Stimulated activated CD4-positive, alpha-beta T cell treated with anti-CD3 and anti-CD28 coated beads, Interleukin-15, amount 100 ng/mL, for 48 hours (primary cell): ENCODE measurements around the gene NFIB.

Experiments used
- DNase-seq, 2 donors: peaks; one replicate each; pipeline ENCODE4 v3.0.0-alpha.2; 2020; ENCODE audit warnings: low read depth in 2 of 2

The NFIB gene

GRCh38 chr9:14318934-14319580 lies 5.1 kb upstream of the NFIB start:
- no peak for DNase-seq

GRCh38 chr9:14318361-14318760 lies 4.4 kb upstream of the NFIB start:
- no peak for DNase-seq

- DNase-seq = no peak
These were observed 3.9 kb upstream of the NFIB start for GRCh38 chr9:14317667-14318320.

GRCh38 chr9:14316602-14317300 lies 2.8 kb upstream of the NFIB start:
- no peak for DNase-seq

- DNase-seq = no peak
These were observed 2.1 kb upstream of the NFIB start for GRCh38 chr9:14315875-14316601.

- no peak for DNase-seq
These were observed 1.3 kb upstream of the NFIB start for GRCh38 chr9:14314929-14315874.

GRCh38 chr9:14314424-14314928 lies 535 bp upstream of the NFIB start:
- DNase-seq = no peak

- DNase-seq = no peak
These were observed 482 bp downstream of the NFIB start for GRCh38 chr9:14313378-14313940.

DNA sequence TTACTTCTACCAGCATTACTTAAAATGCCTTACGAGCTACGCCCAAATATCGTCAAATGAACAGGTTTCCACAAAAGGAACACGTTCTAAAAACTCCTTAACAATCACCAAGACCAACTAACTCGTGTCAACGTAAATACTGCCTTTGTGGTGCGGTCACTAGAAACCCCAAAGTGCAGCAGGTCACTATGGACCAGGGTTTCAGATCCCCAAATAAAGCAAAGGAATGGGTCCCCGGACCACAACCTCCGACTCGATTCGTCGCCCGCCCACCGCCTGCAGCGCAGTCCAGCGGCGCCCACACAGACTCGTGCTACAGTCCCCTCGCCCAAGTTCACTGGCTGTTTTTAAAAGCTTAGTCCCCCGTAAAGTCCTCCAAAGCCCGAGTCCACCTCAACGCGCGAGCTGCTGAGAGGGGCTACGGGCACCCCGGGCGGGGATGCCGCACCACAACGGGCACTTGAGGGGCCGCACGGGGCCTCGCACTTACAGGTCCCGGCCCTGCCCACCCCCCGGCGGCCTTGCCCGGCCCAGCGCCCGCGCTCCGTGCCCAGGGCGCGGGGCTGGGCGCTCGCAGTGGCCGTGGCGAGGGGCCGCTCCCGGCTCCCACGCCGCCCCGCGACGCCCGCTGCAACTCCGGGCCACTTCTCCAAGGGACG lies 1.1 kb downstream of the NFIB start:
- DNase-seq = no peak

GRCh38 chr9:14311956-14312685 lies 1.8 kb downstream of the NFIB start:
- DNase-seq = no peak

DNA sequence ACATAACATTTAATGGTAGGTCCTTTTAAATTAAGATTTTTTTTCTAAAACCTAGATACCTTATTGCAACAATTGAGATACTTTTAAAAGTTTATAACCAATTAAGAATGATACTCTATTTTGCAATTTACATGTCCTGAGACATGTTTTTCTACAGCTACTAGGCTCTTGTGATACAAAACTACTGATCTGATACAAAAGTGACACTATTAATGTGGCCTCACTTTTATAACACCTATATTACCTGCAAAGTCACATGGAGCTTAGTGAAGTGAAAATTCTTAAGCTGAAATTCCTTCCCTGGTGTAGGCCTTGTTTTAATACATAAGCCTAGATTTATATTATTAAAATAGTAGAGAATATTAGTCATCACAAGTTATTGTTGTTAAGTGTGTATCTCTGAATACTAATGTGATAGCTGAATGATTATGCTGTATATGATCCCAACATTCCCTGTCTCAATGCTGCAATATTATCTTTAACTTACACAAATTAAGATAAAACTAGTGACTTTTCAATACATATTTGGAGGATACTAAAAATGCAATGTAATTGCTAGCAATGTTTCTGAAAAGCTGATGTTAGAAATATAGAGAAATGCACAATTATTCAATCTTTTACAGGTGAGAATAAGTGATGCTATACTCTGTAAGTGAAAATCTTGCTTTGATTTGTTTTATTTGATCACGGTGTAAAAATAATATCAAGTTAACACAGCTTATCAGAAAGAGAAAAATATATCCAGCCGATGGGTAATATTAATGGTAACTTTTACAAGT lies 2.6 kb downstream of the NFIB start:
- DNase-seq = no peak

DNA sequence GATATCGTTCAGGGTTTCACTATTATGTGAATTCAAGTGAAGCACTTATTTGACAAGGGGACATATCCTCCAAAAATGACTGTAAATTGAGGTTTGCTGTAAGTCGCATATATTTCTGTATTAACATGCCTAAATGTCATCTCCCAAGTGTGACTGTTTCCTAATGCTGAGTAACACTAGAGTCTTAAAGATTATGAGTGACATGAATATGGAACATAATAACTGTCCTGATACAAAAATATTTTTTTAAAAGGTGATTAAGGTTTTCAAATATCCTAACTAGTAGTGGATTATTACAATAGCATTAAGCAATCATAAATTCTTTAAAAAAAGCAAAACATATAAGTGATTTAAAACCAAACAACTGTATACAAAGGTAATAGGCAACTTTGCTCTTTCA lies 3.6 kb downstream of the NFIB start:
- no peak for DNase-seq

DNA sequence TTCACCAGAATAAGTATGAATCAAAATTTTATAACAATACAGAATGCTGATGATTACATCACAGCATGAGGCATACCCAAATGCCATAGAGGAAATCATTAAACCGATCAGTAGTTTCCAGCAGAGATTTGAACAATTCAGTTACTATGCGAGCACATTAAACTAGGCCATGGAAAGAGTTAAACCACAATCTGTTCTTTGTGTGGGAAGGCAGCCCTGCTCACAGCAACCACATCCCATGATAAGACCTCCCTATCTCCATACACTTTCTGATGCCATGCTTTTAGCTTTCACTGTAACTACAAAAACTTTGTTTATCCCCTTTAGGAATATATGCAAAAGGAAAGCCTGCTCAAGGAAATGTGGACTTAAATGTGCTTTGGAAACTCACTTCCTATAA lies 4.5 kb downstream of the NFIB start:
- DNase-seq = no peak

DNA sequence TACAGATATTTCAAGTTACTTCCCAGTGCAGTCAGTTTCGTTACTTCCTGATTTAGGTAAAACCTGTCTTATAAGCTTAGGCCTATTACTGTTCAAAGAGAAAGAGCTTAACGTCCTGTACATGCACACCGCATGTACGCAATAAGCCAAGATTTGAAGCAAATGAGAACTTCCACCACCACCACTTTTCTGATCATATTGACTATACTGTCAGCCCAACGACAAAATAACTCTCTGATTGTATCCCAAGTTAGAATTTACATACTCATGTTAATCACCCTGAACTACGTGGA lies 5.1 kb downstream of the NFIB start:
- no peak for DNase-seq

GRCh38 chr9:14307989-14308852 lies 5.7 kb downstream of the NFIB start:
- DNase-seq = no peak

DNA sequence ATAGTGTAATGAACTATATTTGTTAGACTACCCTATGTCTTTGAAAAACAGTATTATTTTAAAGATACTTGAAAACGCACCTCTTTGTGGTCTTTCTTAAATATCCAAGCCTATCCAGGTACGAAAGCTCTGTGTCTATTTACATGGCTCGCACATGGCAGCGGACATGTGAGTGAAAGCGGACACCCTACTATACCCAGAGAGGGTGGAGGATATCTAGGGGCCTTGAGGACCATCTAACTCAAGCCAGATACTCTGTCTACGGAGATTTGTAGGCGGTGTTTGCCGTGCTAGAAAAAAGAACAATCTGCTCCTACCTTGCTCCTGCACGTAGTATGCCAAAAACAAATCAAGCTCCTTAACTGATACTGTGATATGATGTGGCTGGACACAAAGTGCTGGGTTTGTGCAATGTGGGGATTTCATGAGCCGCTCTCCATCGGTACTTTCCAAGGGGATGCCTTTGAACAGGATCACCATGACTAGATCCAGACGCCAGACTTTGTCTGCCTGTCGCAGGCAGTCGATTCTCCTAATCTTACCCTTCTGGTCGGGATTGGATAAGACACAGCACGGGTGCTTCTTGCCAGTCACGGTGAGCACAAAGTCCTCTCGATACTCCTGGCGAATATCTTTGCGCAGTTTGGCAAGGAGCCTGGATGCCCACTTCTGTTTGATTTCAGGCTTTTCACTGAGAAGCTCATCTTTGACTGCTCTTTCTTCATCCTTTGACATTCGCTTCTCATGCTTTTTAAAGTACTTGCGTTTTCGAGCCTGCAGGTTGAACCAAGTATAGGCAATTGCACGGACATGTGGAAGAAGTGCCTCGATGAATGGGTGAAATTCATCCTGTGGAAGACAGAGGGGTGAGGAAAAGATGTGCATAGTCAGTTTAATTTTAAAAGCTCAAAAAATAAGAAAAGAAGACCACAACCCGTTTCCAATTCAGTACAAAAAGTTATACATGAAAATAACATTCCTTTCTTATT lies 7.0 kb downstream of the NFIB start:
- no peak for DNase-seq

DNA sequence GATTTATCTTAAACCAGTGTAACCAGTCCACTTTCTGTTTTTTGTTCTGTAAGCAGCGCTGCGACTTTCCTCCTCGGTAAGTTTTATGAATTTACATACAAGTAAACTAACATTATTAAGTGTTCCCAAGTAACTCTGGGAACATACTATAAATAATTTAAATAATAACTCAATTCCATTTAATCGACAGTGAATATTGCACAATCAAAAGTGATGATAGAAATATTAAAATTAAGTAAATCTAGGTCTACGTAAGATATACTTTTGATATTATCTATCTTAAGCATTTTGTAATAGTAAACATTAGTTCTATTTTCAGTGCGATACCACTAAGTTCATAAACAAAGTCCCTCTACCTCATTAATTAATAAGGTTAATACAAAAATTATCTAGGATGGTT lies 7.8 kb downstream of the NFIB start:
- no peak for DNase-seq
